Pancreas (tissue), 10 donors: Measurements from ENCODE around the gene THSD7B. TPM values are rescaled to one million over a fixed set of nuclear protein-coding genes. Genes with fewer than 3 reads are reported as not detected.

Source experiments
- ATAC-seq, 4 donors: fragments of 200-7000 bp; cut with Tn5 transposase; one replicate each; pipeline versions ENCODE4 v1.8.0 to v1.9.1; 2020; ENCODE audit warnings: mild to moderate bottlenecking in 4 of 4, moderate library complexity in 4 of 4
- DNase-seq, 6 donors: peaks; one replicate each; pipeline ENCODE4 v3.0.0-alpha.2; 2020
- FAIRE-seq: peaks from 2 replicates; lab custom pipeline; 2012; peaks lifted over from hg19 to GRCh38; lab: Jason Lieb, UNC
- H3K27ac ChIP-seq, 4 donors: fragments of 200-600 bp; sonication (generic); 1 replicate in 3 of 4; 2 replicates in 1 of 4; pipeline versions ENCODE4 v1.5.0 to v1.8.0; 2020
- H3K27me3 ChIP-seq, 4 donors: fragments of 200-600 bp; one replicate each; pipeline ENCODE4 v1.8.0; 2021
- H3K36me3 ChIP-seq, 3 donors: fragments of 200-600 bp; sonication (generic) in 1 of 3; one replicate each; pipeline versions ENCODE4 v1.5.0 to v1.8.0; 2020 to 2021
- H3K4me1 ChIP-seq, 3 donors: fragments of 200-600 bp; one replicate each; pipeline ENCODE4 v1.8.0; 2021
- H3K4me3 ChIP-seq, 4 donors: fragments of 200-600 bp; sonication (generic) in 2 of 4; one replicate each; pipeline versions ENCODE4 v1.5.0 to v1.8.0; 2020 to 2021
- H3K9me3 ChIP-seq, 4 donors: fragments of 200-600 bp; one replicate each; pipeline ENCODE4 v1.8.0; 2021
- WGBS, 2 donors: extraction: QIAGEN DNeasy Blood & Tissue Kit; methylation state at CpG; one replicate each; pipeline ENCODE4 v1.1.7; 2013; 5-methylcytosine and 5-hydroxymethylcytosine counted together
- intact Hi-C, 3 donors: fragments of 100-400 bp; cut with DNase I; formaldehyde crosslinking; loops; one replicate each; pipeline versions ENCODE4 v1.11.1 to v1.14.2; 2022
- polyA plus RNA-seq, 2 donors: library from polyadenylated mRNA; stranded (reverse); fragments of 200-250 nt; gene quantifications; one replicate each; pipeline ENCODE4 v1.2.3, GENCODE V29; 2013
- total RNA-seq, 6 donors: library from RNA; stranded (reverse); fragmentation: NEBNext Ultra II Directional in 4 of 6; extraction: Animal tissue kit (Norgen Biotek cat#: 25700) in 4 of 6; gene quantifications; one replicate each; pipeline versions ENCODE4 v1.2.1 to v1.2.4, GENCODE V29; 2021 to 2023
- TF ChIP-seq, protein P1 (sequence below), 4 donors: fragments of 200-600 bp; sonication (generic) in 3 of 4; IDR thresholded peaks; one replicate each; pipeline versions ENCODE4 v1.5.0 to v1.8.0; 2021; ENCODE audit warnings: antibody characterized with exemption in 4 of 4
- donor health status: healthy with polysubstance abuse.
- donor health status: DM: no; HTN: no; CAD: no; lungs with moderate emphysema.
- donor health status: DM: no; HTN: no; CAD: no.
- donor health status: control.
- donor health status: control.
- donor health status: Bipolar disorder and iron deficiency.
- donor health status: DM: yes; HTN: yes; CAD: no.
- donor health status: DM: no; HTN: no; CAD: no.
- donor health status: DM: no; HTN: no; CAD: no.
- donor health status: DM: yes; HTN: yes; CAD: no.

The THSD7B gene
- total and polyA plus RNA-seq, 8 donors, result 0.02 to 0.18 (median 0.07) TPM; not detected in 4

- Histone ChIP-seq H3K9me3 (no peaks in the 10 kb centered on the region), H3K4me3 (no peak overlapping the region), H3K27me3 (no peaks in the 10 kb centered on the region), H3K27ac (no peak overlapping the region), H3K4me1 (no peaks in the 10 kb centered on the region), H3K36me3 (no peaks in the 10 kb centered on the region)
- WGBS, 2 donors, result 51 to 57% methylated on average over 1 of the region's 1 CpG
- DNase-seq, result no peak
- no peak for FAIRE-seq
- intact Hi-C loops, result no loop called here
- TF ChIP-seq, protein P1, sequence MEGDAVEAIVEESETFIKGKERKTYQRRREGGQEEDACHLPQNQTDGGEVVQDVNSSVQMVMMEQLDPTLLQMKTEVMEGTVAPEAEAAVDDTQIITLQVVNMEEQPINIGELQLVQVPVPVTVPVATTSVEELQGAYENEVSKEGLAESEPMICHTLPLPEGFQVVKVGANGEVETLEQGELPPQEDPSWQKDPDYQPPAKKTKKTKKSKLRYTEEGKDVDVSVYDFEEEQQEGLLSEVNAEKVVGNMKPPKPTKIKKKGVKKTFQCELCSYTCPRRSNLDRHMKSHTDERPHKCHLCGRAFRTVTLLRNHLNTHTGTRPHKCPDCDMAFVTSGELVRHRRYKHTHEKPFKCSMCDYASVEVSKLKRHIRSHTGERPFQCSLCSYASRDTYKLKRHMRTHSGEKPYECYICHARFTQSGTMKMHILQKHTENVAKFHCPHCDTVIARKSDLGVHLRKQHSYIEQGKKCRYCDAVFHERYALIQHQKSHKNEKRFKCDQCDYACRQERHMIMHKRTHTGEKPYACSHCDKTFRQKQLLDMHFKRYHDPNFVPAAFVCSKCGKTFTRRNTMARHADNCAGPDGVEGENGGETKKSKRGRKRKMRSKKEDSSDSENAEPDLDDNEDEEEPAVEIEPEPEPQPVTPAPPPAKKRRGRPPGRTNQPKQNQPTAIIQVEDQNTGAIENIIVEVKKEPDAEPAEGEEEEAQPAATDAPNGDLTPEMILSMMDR (IDR thresholded peaks at IDR 0.05), result no peak
- no peak for ATAC-seq
Observed at GRCh38 chr2:137115795-137116089, 350.4 kb downstream of the THSD7B start.

DNA sequence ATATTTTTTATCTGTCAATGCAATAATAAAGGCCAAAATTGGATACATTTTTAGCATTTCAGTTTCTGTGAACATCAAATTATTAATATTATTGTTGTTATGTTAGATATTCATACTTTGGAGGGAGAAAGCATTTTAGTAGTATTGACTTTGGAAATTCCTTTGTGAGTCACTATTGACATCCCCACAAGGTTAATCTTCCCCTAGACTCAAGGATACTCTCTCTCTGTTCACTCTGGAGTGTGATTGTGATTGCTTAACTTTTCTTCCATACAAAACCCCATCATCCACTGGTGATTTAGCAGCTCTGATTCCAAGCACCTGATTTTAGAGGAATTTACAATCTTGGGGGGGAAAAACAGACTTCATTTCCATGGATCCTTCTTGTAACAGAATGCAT, 352.0 kb downstream of the THSD7B start:
- Histone ChIP-seq H3K4me3 (no peak overlapping the region), H3K4me1 (no peaks in the 10 kb centered on the region), H3K36me3 (no peaks in the 10 kb centered on the region), H3K27me3 (no peaks in the 10 kb centered on the region), H3K27ac (no peak overlapping the region), H3K9me3 (no peaks in the 10 kb centered on the region)
- FAIRE-seq (no peak), ATAC-seq (no peak), DNase-seq (no peak)
- TF ChIP-seq, protein P1 (IDR thresholded peaks at IDR 0.05), result no peak
- intact Hi-C loops, result no loop called here

DNA sequence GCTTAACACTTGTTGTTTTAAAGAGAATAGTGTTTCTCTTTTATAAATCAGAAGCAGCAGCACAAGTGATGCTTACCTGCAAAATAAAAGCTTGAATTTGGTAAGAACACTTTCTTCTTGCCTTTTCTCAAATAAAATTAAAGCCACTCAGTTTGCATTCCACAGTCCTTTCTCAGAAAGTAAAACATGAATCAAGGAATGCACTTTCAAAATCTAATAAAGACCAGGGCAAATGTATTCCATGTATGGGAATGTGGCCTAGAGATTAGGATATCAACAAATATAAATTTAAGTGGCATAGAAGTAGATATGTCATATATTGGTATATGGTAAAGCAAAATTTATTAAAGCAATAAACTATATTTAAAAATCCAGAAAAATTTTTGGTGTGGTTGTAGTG, 352.8 kb downstream of the THSD7B start:
- Histone ChIP-seq H3K27me3 (no peaks in the 10 kb centered on the region), H3K27ac (no peak overlapping the region), H3K36me3 (no peaks in the 10 kb centered on the region), H3K4me3 (no peak overlapping the region), H3K4me1 (no peaks in the 10 kb centered on the region), H3K9me3 (no peaks in the 10 kb centered on the region)
- FAIRE-seq (no peak), DNase-seq (no peak), ATAC-seq (no peak)
- intact Hi-C loops, result no loop called here
- TF ChIP-seq, protein P1 (IDR thresholded peaks at IDR 0.05), result no peak

DNA sequence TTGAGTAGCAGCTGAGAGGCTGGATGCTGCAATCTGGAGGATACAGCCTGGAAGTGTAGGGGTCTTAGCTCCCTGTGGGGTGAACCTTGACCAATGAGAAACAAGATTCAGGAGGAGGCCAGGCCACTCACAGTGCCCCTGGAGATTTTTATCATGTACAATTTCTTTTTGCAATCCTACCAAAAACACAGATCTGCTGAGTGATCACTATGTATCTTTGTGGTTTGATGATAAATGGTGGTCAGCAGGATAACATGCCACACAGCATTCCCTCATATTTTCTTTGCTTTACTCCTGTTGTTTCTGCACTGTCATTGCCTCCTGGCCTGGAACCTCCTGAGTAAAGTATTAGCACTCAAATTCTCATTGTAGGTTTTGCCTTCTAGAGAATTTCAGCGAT, 357.9 kb downstream of the THSD7B start:
- TF ChIP-seq, protein P1 (IDR thresholded peaks at IDR 0.05), result no peak

DNA sequence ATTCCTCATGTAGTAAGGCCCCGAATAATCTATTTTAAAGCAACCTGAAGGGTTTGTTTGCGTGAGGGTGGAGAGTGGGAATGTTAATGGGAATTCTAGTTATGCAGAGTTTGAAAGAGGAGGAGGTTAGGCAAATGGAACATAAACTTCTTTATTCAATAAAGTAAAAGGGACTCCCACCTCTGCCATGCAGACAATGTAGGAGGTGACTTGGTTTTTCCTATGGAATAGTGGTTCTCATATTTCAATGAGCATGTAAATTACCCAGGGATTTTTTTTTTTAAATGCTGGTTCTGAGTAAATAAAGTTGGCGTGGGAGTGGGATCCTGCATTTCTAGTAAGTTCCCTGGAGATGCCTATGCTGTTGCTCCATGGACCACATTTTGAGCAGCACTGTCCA, 367.9 kb downstream of the THSD7B start:
- no peaks in the 10 kb centered on the region for H3K4me1 ChIP-seq
- no peaks in the 10 kb centered on the region for H3K27me3 ChIP-seq
- DNase-seq (no peak), ATAC-seq (no peak), FAIRE-seq (no peak)
- 29 to 33% methylated on average over 3 of the region's 3 CpGs for WGBS, 2 donors
- TF ChIP-seq, protein P1 (IDR thresholded peaks at IDR 0.05), result no peak
- no peaks in the 10 kb centered on the region for H3K36me3 ChIP-seq
- intact Hi-C loops, result no loop called here
- no peak overlapping the region for H3K4me3 ChIP-seq
- H3K9me3 ChIP-seq, result no peaks in the 10 kb centered on the region
- no peak overlapping the region for H3K27ac ChIP-seq

More for the DNA sequence above, 357.9 kb downstream of the THSD7B start:
- H3K4me1 ChIP-seq, result no peaks in the 10 kb centered on the region
- no peaks in the 10 kb centered on the region for H3K36me3 ChIP-seq
- H3K27me3 ChIP-seq, result no peaks in the 10 kb centered on the region
- DNase-seq (no peak), FAIRE-seq (no peak), ATAC-seq (no peak)
- H3K9me3 ChIP-seq, result no peaks in the 10 kb centered on the region
- intact Hi-C loops, result no loop called here
- H3K27ac ChIP-seq, result no peak overlapping the region
- WGBS, 2 donors, result 71 to 86% methylated on average over 1 of the region's 1 CpG
- no peak overlapping the region for H3K4me3 ChIP-seq
